ENCODE measurements around the gene MAIP1. TPM values are rescaled to one million over a fixed set of nuclear protein-coding genes. Genes with fewer than 3 reads are reported as not detected.

The MAIP1 gene
- total and polyA plus RNA-seq, 2 donors (not counting 3 experiments of a cell fraction or from before 2014, with no cell fraction given) = 12.0 to 17.7 TPM

DNA sequence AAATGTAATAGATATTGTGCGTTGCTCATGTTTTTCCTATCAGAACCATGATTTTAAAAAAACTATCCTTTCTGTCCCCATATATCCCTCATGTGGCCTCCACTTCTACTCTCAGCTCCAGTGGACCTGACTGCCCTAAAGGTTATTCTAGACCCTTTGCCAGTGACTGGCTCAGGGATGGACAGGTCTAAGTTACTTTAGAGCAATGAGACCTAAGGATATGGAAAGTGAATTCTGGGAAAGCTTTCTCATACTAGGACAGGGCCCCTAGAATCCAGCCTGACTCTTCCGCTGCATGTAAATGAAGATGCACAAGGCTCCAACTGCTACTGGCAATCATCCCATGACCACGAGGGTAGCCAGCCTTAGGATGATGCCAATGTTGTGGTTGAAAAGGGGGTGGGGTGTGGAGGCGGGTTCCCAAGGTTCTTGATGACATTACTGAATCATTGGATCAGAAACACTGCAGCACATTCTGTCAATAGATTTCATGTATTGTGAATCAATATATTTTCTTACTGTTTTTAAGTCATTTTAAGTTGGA is 23.0 kb upstream of the MAIP1 start:
- TF ChIP-seq EZH2 (IDR thresholded peaks at IDR 0.05; ENCODE audit: borderline replicate concordance, low read depth, low read length, severe bottlenecking) (no peak), POLR2A (IDR thresholded peaks at IDR 0.05; ENCODE audit: low read depth, low read length) (no peak), JUN (IDR thresholded peaks at IDR 0.05; ENCODE audit: borderline replicate concordance, insufficient read depth, insufficient read length, low read depth) (no peak), FOS (IDR thresholded peaks at IDR 0.05; ENCODE audit: borderline replicate concordance, insufficient read depth, low read length) (no peak)
- Histone ChIP-seq H3K9me1 (replicated peaks; ENCODE audit: control insufficient read depth, extremely low read depth, insufficient read depth, low read length) (no peaks in the 10 kb centered on the region), H3K9me3 (replicated peaks; ENCODE audit: control insufficient read depth, insufficient read depth, low read length) (no peaks in the 10 kb centered on the region), H3K4me1 (ENCODE audit: control insufficient read depth, extremely low read depth, insufficient read depth, low read length) (peaks cover 4% of the 10 kb centered on the region), H3K4me2 (ENCODE audit: insufficient read depth, low read length) (no peak overlapping the region), H3K79me2 (ENCODE audit: control insufficient read depth, insufficient read depth, low read length) (no peaks in the 10 kb centered on the region), H2AFZ (ENCODE audit: low read depth, low read length) (no peak overlapping the region), H3K27me3 (ENCODE audit: control insufficient read depth in 2 of 2, insufficient read depth in 2 of 2, low read length in 2 of 2) (no peaks in the 10 kb centered on the region), H4K20me1 (replicated peaks; ENCODE audit: control insufficient read depth, extremely low read depth, insufficient read depth, low read length) (peaks cover 2% of the 10 kb centered on the region), H3K4me3 (replicated peaks in 1 of 3; ENCODE audit: insufficient read depth in 1 of 3, low read depth in 1 of 3, low read length in 3 of 3) (no peak overlapping the region), H3K9ac (replicated peaks; ENCODE audit: extremely low read depth, insufficient read depth, low read length) (no peak overlapping the region), H3K36me3 (ENCODE audit: control insufficient read depth in 2 of 2, extremely low read depth in 1 of 2, insufficient read depth in 2 of 2, low read length in 2 of 2) (peaks cover 6 to 15% of the 10 kb centered on the region in 2 experiments), H3K27ac (ENCODE audit: insufficient read depth, low read depth, low read length) (no peak overlapping the region)
- BruUV-seq (replicated peaks) = no TSS peak
- intact Hi-C loops (cut with micrococcal nuclease) = no loop called here
- DNase-seq (ENCODE audit: low read depth, low spot score) (no peak), FAIRE-seq (no peak)
- ChIA-PET CTCF (interaction anchor here (1.6 kb wide), 1 partner anchor 11 kb away, joined by 3 read pairs; no protein-coding TSS in a partner anchor), POLR2A (no interaction called here)
- dilution Hi-C loops (cut with MboI; ENCODE audit: extremely low pct_ligation_motif_present, low sequenced_read_pairs) = no loop called here

DNA sequence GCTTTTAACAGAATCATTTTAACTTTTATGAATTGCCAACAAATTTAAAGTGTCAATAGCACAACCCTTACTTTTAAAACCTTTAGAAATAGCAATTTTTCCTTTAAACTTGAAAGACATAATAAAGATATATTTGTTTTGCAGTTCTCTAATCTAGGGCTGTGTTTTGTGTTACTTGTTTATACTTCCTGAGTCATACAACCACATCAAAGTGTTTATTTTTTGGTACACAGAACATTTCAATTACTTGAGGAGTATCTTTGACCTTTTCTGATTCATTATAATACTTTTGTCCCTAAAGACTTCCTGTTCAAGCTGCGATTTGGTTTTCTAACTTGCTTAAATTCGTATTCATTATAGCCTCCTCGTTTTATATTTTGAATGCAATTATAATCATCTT is 21.9 kb upstream of the MAIP1 start:
- H3K4me1 ChIP-seq (ENCODE audit: control insufficient read depth, extremely low read depth, insufficient read depth, low read length) = peaks cover 4% of the 10 kb centered on the region
- no peaks in the 10 kb centered on the region for H3K79me2 ChIP-seq (ENCODE audit: control insufficient read depth, insufficient read depth, low read length)
- H3K4me3 ChIP-seq (replicated peaks in 1 of 3; ENCODE audit: insufficient read depth in 1 of 3, low read depth in 1 of 3, low read length in 3 of 3) = no peak overlapping the region
- TF ChIP-seq FOS (IDR thresholded peaks at IDR 0.05; ENCODE audit: borderline replicate concordance, insufficient read depth, low read length) (no peak), POLR2A (IDR thresholded peaks at IDR 0.05; ENCODE audit: low read depth, low read length) (no peak), POLR2AphosphoS5 (IDR thresholded peaks at IDR 0.05; ENCODE audit: insufficient read depth, low read depth, low read length) (no peak), JUN (IDR thresholded peaks at IDR 0.05; ENCODE audit: borderline replicate concordance, insufficient read depth, insufficient read length, low read depth) (no peak), GATA2 (IDR thresholded peaks at IDR 0.05; ENCODE audit: insufficient read depth, insufficient read length, low read depth, low read length) (no peak), EZH2 (IDR thresholded peaks at IDR 0.05; ENCODE audit: borderline replicate concordance, low read depth, low read length, severe bottlenecking) (no peak), MYC (IDR thresholded peaks at IDR 0.05; ENCODE audit: low read depth, low read length) (no peak)
- TF ChIP-seq, protein P1, sequence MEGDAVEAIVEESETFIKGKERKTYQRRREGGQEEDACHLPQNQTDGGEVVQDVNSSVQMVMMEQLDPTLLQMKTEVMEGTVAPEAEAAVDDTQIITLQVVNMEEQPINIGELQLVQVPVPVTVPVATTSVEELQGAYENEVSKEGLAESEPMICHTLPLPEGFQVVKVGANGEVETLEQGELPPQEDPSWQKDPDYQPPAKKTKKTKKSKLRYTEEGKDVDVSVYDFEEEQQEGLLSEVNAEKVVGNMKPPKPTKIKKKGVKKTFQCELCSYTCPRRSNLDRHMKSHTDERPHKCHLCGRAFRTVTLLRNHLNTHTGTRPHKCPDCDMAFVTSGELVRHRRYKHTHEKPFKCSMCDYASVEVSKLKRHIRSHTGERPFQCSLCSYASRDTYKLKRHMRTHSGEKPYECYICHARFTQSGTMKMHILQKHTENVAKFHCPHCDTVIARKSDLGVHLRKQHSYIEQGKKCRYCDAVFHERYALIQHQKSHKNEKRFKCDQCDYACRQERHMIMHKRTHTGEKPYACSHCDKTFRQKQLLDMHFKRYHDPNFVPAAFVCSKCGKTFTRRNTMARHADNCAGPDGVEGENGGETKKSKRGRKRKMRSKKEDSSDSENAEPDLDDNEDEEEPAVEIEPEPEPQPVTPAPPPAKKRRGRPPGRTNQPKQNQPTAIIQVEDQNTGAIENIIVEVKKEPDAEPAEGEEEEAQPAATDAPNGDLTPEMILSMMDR (IDR thresholded peaks at IDR 0.05; ENCODE audit: extremely low read depth in 1 of 2, insufficient read depth in 1 of 2, low read depth in 1 of 2, low read length in 2 of 2) = no peak
- TF ChIP-seq, protein P2, sequence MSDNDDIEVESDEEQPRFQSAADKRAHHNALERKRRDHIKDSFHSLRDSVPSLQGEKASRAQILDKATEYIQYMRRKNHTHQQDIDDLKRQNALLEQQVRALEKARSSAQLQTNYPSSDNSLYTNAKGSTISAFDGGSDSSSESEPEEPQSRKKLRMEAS (IDR thresholded peaks at IDR 0.05; ENCODE audit: insufficient read depth, insufficient read length) = no peak
- H3K9me1 ChIP-seq (replicated peaks; ENCODE audit: control insufficient read depth, extremely low read depth, insufficient read depth, low read length) = no peaks in the 10 kb centered on the region
- peaks cover 6 to 19% of the 10 kb centered on the region in 2 experiments for H3K36me3 ChIP-seq (ENCODE audit: control insufficient read depth in 2 of 2, extremely low read depth in 1 of 2, insufficient read depth in 2 of 2, low read length in 2 of 2)
- H3K27me3 ChIP-seq (ENCODE audit: control insufficient read depth in 2 of 2, insufficient read depth in 2 of 2, low read length in 2 of 2) = no peaks in the 10 kb centered on the region
- no peaks in the 10 kb centered on the region for H3K9me3 ChIP-seq (replicated peaks; ENCODE audit: control insufficient read depth, insufficient read depth, low read length)
- no peak overlapping the region for H3K27ac ChIP-seq (ENCODE audit: insufficient read depth, low read depth, low read length)
- BruUV-seq (replicated peaks) = no TSS peak
- FAIRE-seq (peak; percentile 48), DNase-seq (ENCODE audit: low read depth, low spot score) (no peak)
- ChIA-PET POLR2A (no interaction called here), CTCF (interaction anchor here (1.6 kb wide), 1 partner anchor 10 kb away, joined by 3 read pairs; no protein-coding TSS in a partner anchor)
- peaks cover 2% of the 10 kb centered on the region for H4K20me1 ChIP-seq (replicated peaks; ENCODE audit: control insufficient read depth, extremely low read depth, insufficient read depth, low read length)
- intact Hi-C loops (cut with micrococcal nuclease) (no loop called here), dilution Hi-C loops (cut with MboI; ENCODE audit: extremely low pct_ligation_motif_present, low sequenced_read_pairs) (no loop called here)
- H3K4me2 ChIP-seq (ENCODE audit: insufficient read depth, low read length) = no peak overlapping the region
- no peak overlapping the region for H2AFZ ChIP-seq (ENCODE audit: low read depth, low read length)
- H3K9ac ChIP-seq (replicated peaks; ENCODE audit: extremely low read depth, insufficient read depth, low read length) = no peak overlapping the region

Measured in endothelial cell of umbilical vein (primary cell).